Measurements from ENCODE around the gene JMJD4. TPM values are rescaled to one million over a fixed set of nuclear protein-coding genes. Genes with fewer than 3 reads are reported as not detected.

The JMJD4 gene
- total RNA-seq, 2 experiments from 2014 or later: 24.1 to 27.9 TPM

DNA sequence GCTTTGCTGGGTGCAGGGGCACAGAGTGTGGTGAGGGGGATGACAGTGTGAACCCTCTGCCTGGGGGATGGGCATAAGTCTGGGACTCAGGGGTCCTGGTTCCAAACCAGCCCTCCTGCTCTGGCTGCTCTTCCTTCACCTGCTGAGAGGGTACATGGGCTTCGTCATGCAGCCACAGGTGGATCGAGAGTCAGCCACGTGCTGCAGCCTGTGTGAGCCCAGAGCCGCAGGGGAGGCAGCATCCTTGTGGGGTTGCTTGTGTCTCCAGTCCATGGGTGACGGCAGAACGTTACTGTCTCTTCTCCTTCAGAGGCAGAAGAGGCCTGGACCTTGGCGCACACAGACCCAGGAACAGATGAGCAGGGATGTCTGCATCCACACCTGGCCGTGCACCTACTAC, 12.3 kb upstream of the JMJD4 start:
- H3K27me3 Mint-ChIP-seq: no peaks in the 10 kb centered on the region
- DNase-seq: no peak
- peaks cover 6% of the 10 kb centered on the region for H3K36me3 Mint-ChIP-seq
- H3K4me3 Mint-ChIP-seq: no peak overlapping the region
- H3K9me3 Mint-ChIP-seq: no peaks in the 10 kb centered on the region
- H3K27ac Mint-ChIP-seq: no peak overlapping the region
- H3K4me1 Mint-ChIP-seq: peaks cover 31% of the 10 kb centered on the region

- Mint-ChIP-seq H3K27me3 (no peaks in the 10 kb centered on the region), H3K36me3 (peaks cover 6% of the 10 kb centered on the region), H3K4me1 (peaks cover 30% of the 10 kb centered on the region), H3K4me3 (no peak overlapping the region), H3K27ac (no peak overlapping the region), H3K9me3 (no peaks in the 10 kb centered on the region)
- no peak for DNase-seq
Measured at GRCh38 chr1:227746676-227747075, 11.6 kb upstream of the JMJD4 start.

DNA sequence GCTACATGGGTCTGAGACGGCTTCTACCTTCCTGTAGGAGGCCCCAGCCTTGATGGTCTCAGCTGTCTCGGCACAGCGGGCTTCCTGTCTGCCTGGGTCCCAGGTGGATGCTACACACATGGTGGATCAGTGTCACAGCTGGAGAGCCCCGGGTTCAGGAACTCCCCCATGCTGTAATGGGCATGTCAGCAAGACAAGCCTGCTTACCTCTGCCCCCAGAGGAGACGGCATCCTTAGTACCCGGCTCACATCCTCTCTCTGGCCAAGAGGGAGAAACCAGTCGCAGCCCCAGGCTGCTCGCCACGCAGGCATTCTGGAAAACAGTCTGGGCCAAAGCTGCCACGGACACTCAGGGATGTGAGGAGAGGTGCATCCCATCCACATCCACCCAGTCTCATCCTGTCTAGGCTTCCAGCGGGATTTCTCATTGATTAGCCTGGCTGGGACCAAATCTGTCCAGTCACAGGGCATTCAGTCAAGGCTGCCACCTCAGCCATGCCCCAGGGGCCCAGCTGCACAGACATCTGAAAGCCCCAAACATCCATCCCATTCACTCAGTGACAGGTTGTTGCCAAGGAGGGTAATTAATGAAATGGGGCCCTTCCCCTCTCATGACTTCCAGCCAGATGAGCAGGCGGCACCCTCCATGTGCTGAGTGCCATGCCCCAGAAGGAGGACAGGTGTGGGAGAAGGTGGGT, 10.6 kb upstream of the JMJD4 start:
- H3K36me3 Mint-ChIP-seq: peaks cover 2% of the 10 kb centered on the region
- H3K27ac Mint-ChIP-seq: no peak overlapping the region
- H3K9me3 Mint-ChIP-seq: no peaks in the 10 kb centered on the region
- H3K27me3 Mint-ChIP-seq: no peaks in the 10 kb centered on the region
- no peak for DNase-seq
- H3K4me3 Mint-ChIP-seq: no peak overlapping the region
- peaks cover 28% of the 10 kb centered on the region for H3K4me1 Mint-ChIP-seq

GRCh38 chr1:227744668-227745067, 9.6 kb upstream of the JMJD4 start:
- no peak overlapping the region for H3K4me3 Mint-ChIP-seq
- H3K4me1 Mint-ChIP-seq: peaks cover 35% of the 10 kb centered on the region
- no peaks in the 10 kb centered on the region for H3K9me3 Mint-ChIP-seq
- H3K36me3 Mint-ChIP-seq: peaks cover 4% of the 10 kb centered on the region
- H3K27me3 Mint-ChIP-seq: no peaks in the 10 kb centered on the region
- DNase-seq: no peak
- no peak overlapping the region for H3K27ac Mint-ChIP-seq

DNA sequence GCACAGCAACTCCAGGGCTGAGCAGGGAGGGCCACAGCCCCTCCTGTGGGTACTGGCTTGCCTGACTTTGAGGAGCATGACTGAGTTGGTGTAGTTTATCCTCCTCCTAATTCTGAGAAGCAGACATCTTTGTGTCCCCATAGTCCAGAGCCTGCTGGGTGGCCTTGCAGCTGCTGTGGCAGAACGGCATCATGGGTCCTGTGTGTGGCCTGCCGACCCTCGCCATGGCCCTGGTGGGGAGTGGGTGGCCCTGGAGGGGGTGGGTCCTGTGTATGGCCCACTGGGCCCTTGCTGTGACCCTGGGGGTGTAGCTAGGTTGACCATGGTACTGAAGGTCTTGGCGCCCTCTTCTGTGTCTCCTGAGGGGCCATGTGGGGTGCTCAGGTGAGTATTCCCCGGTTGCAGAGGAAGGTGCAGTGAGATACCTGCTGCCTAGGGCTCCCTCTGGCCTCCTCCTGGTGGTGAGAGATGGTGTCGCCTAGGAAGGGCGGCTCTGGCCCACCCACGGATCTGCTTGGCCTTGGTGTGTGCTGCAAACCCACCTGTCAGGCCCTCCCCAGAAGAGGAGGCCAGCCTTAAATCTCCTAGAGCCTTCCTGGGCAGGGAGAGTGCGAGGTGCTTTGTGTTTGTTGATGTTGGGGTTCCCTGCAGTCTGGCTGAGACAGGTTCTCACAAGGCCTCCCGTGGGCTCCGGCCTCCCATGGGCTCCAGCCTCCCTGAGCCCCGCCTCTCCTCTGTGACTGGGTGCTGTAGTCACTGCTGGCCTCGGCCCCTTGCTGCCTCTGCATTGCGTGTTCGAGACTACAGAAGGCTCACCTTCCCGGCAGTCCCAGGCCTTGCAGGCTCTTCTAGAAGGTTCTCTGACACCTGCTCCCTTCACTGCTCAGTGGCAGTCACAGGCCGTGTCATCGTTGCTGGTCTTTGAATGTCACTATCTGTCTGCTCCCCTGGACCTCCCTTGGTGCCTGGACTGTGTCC, 7.9 kb upstream of the JMJD4 start:
- no peak overlapping the region for H3K4me3 Mint-ChIP-seq
- peaks cover 31% of the 10 kb centered on the region for H3K4me1 Mint-ChIP-seq
- H3K9me3 Mint-ChIP-seq: no peaks in the 10 kb centered on the region
- peaks cover 2% of the 10 kb centered on the region for H3K36me3 Mint-ChIP-seq
- no peaks in the 10 kb centered on the region for H3K27me3 Mint-ChIP-seq
- no peak for DNase-seq
- no peak overlapping the region for H3K27ac Mint-ChIP-seq

DNA sequence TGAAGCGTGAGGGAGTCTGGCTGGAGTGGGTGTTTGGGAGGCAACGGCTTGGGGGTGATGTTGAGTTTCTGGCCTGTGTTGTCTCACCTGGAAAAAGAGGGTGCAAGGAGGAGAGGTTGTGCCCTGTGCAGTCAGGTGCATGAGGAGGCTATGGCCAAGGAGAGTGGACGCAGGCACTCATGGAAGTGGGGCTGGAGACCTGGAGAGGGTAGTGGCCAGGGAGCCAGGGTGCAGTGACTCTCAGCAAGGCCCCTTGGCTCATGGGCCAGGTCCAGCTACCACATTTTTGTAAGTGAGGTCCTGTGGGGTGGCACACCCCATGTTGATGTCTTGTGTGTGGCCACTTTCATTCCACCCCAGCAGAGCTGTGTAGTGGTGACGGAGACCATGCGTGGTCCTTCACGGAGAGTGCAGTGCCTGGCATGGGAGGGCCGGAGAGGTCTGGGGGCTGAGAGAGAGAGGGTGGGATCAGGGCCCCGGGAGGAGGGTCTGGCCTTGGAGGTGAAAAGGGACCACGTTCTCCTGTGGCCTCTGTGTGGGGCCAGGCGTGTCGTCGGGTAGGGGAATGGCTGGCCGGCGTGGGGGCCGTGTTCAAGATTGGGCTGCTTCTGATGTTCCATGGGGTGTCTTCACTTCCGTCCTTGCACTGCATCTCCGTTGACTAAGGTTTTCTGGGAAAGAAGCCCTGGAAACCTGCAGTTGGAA, 6.2 kb upstream of the JMJD4 start:
- H3K9me3 Mint-ChIP-seq: no peaks in the 10 kb centered on the region
- H3K4me1 Mint-ChIP-seq: peaks cover 39% of the 10 kb centered on the region
- no peak for DNase-seq
- no peaks in the 10 kb centered on the region for H3K27me3 Mint-ChIP-seq
- H3K36me3 Mint-ChIP-seq: peaks cover 2% of the 10 kb centered on the region
- H3K4me3 Mint-ChIP-seq: no peak overlapping the region
- no peak overlapping the region for H3K27ac Mint-ChIP-seq

DNA sequence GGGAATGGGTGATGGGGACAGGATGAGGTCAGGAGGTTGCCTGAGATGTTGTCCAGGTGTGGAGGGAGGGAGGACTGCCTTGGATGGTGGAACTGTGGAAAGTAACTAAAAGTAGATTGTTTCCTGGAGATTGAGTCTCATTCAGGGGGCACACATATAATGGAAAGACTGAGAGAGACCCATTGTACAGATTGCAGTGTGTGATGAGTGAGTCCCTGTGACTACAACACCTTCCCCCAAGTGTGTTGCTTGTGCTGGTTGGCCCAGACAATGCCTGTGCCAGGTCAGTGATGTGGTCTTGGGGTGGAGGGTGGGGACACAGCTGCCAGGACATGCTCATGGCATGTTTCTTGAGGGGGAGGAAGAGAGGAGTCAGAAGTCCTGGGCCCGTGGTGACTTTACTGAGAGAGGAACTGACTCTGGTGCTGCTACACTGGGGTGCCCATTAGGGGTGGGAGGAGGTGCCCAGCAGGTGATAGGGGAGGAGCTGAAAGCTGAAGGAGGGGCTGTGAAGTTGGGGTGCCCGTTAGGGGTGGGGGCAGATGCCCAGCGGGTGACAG, 5.4 kb upstream of the JMJD4 start:
- H3K4me1 Mint-ChIP-seq: peaks cover 44% of the 10 kb centered on the region
- H3K36me3 Mint-ChIP-seq: peaks cover 4% of the 10 kb centered on the region
- no peak for DNase-seq
- no peak overlapping the region for H3K27ac Mint-ChIP-seq
- no peaks in the 10 kb centered on the region for H3K9me3 Mint-ChIP-seq
- no peak overlapping the region for H3K4me3 Mint-ChIP-seq
- H3K27me3 Mint-ChIP-seq: no peaks in the 10 kb centered on the region

GRCh38 chr1:227739636-227740035, 4.5 kb upstream of the JMJD4 start:
- Mint-ChIP-seq H3K36me3 (peaks cover 4% of the 10 kb centered on the region), H3K27ac (no peak overlapping the region), H3K4me1 (peaks cover 37% of the 10 kb centered on the region), H3K4me3 (no peak overlapping the region), H3K9me3 (no peaks in the 10 kb centered on the region), H3K27me3 (no peaks in the 10 kb centered on the region)
- no peak for DNase-seq

GRCh38 chr1:227738820-227739219, 3.7 kb upstream of the JMJD4 start:
- no peak for DNase-seq
- Mint-ChIP-seq H3K36me3 (peaks cover 7% of the 10 kb centered on the region), H3K9me3 (no peaks in the 10 kb centered on the region), H3K4me1 (peaks cover 32% of the 10 kb centered on the region), H3K4me3 (no peak overlapping the region), H3K27ac (no peak overlapping the region), H3K27me3 (no peaks in the 10 kb centered on the region)

DNA sequence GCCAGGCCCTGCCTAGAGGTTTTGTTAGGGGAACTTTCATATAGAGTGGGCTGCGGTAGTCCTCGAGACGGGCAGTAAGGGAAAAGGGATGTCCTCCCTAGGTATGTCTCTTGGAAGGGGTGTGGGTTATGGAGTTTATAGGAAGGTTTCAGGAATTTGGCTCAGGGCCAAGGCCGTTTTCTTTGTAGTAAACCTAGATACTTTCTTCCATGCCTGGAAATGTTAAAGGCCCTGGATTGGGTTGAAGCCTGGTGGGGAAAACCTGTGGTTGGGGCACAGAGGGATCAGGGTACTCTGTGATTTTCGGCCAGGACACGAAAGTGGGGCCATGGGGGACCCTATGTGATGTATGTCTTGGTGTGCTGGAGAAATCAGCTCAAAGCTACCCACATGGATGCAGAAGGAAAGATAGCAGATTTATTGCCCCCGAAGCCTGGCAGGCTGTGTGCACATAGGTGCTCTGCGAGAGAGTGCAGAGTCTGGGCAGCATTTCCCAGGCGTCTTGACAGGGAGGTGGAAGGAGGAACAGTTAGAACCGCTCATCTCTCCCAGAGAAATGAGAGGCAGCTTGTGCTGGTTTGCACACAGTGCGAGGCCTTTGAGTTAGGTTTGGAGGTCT, 1.8 kb upstream of the JMJD4 start:
- peaks cover 31% of the 10 kb centered on the region for H3K4me1 Mint-ChIP-seq
- H3K9me3 Mint-ChIP-seq: no peaks in the 10 kb centered on the region
- H3K27ac Mint-ChIP-seq: no peak overlapping the region
- no peaks in the 10 kb centered on the region for H3K27me3 Mint-ChIP-seq
- no peak overlapping the region for H3K4me3 Mint-ChIP-seq
- DNase-seq: no peak
- H3K36me3 Mint-ChIP-seq: peaks cover 10% of the 10 kb centered on the region

DNA sequence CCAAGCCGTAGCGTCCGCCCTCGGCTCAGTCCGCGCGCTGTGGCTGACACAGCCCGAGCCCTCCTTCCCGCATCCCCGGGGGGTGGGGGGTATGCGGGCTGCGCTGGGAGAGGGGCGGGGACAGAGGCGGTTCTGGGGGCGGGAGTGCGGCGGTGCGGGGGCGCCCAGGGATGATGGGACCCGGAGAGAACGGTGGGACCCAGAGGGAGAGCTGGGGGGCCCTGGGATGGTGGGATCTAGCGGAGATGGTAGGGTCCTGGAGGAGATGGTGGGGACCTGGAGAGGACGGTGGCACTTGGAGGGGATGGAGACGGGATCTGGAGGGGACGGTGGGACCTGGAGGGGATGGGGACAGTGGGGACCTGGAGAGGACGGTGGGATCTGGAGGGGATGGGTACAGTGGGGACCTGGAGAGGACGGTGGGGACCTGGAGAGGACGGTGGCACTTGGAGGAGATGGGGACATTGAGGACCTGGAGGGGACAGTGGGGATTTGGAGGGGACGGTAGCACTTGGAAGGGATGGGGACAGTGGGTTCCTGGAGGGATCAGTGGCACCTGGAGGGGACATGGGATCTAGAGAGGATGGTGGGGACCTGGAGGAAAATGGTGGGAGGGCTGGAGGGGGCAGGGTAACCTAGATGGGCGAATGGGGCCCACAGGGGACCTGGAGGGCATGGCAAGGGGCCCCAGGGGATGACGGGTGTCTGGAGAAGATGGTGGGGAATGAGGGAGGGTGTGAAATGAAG, 610 bp upstream of the JMJD4 start:
- no peak for DNase-seq
- H3K4me1 Mint-ChIP-seq: peaks cover 31% of the 10 kb centered on the region
- H3K27ac Mint-ChIP-seq: peak overlapping the region; percentile 92
- peak overlapping the region; percentile 95 for H3K4me3 Mint-ChIP-seq
- H3K36me3 Mint-ChIP-seq: peaks cover 10% of the 10 kb centered on the region
- H3K27me3 Mint-ChIP-seq: no peaks in the 10 kb centered on the region
- H3K9me3 Mint-ChIP-seq: no peaks in the 10 kb centered on the region

DNA sequence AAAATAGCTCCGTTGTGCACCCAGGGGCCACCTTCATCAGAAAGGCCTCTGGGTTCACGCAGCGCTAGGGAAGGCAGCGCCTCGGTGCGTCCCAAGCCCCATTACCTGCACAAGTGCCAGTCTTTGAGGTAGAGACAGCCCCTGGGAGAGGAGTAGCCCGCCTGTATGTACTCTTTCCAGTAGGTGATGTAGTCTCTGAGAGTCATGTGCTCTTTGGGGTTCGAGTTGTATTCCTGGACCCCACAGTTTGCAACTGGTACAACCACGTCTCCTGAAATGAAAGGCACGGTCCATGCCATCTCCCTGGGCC, 601 bp downstream of the JMJD4 start:
- Mint-ChIP-seq H3K9me3 (no peaks in the 10 kb centered on the region), H3K4me1 (peaks cover 29% of the 10 kb centered on the region), H3K27ac (peak overlapping the region; percentile 85), H3K4me3 (peak overlapping the region; percentile 95), H3K27me3 (no peaks in the 10 kb centered on the region), H3K36me3 (peaks cover 7% of the 10 kb centered on the region)
- DNase-seq: no peak

GRCh38 chr1:227733751-227734545, 1.2 kb downstream of the JMJD4 start:
- Mint-ChIP-seq H3K4me1 (peaks cover 28% of the 10 kb centered on the region), H3K27me3 (no peaks in the 10 kb centered on the region), H3K4me3 (peak overlapping the region; percentile 95), H3K27ac (peak overlapping the region; percentile 85), H3K36me3 (peaks cover 7% of the 10 kb centered on the region), H3K9me3 (no peaks in the 10 kb centered on the region)
- no peak for DNase-seq

Data from activated naive CD8-positive, alpha-beta T cell treated with anti-CD3 and anti-CD28 coated beads for 36 hours (primary cell).